Keratinocyte (primary cell): ENCODE measurements around the gene CPEB4.

ENCODE experiments used
- EZH2 ChIP-seq: IDR thresholded peaks from one replicate; pipeline ENCODE4 v1.6.1; 2012; ENCODE audit warnings: inconsistent platforms, mild to moderate bottlenecking, low read length, moderate library complexity
- TF ChIP-seq, protein P1 (sequence below), 3 experiments: IDR thresholded peaks in 1 of 3; conservative IDR thresholded peaks in 1 of 3; optimal IDR thresholded peaks in 1 of 3; 2 replicates in 2 of 3; 3 replicates in 1 of 3; pipeline versions ENCODE3 to v1.5.1; 2011; ENCODE audit warnings: low read length in 3 of 3, mild to moderate bottlenecking in 3 of 3, moderate library complexity in 2 of 3, control low read depth in 1 of 3, inconsistent platforms in 1 of 3; ENCODE audit not compliant: insufficient read depth in 2 of 3; ENCODE audit errors: extremely low read depth in 1 of 3

GRCh38 chr5:173941758-173942401, 53.7 kb downstream of the CPEB4 start:
- TF ChIP-seq, protein P1, sequence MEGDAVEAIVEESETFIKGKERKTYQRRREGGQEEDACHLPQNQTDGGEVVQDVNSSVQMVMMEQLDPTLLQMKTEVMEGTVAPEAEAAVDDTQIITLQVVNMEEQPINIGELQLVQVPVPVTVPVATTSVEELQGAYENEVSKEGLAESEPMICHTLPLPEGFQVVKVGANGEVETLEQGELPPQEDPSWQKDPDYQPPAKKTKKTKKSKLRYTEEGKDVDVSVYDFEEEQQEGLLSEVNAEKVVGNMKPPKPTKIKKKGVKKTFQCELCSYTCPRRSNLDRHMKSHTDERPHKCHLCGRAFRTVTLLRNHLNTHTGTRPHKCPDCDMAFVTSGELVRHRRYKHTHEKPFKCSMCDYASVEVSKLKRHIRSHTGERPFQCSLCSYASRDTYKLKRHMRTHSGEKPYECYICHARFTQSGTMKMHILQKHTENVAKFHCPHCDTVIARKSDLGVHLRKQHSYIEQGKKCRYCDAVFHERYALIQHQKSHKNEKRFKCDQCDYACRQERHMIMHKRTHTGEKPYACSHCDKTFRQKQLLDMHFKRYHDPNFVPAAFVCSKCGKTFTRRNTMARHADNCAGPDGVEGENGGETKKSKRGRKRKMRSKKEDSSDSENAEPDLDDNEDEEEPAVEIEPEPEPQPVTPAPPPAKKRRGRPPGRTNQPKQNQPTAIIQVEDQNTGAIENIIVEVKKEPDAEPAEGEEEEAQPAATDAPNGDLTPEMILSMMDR (optimal IDR thresholded peaks at IDR 0.05 in 1 of 3, IDR thresholded peaks at IDR 0.05 in 1 of 3, conservative IDR thresholded peaks at IDR 0.05 in 1 of 3; ENCODE audit: extremely low read depth in 1 of 3, insufficient read depth in 2 of 3, low read length in 3 of 3) = no peak
- TF ChIP-seq EZH2 = no peak
